GM12878 (cell line): Measurements from ENCODE around the gene OR2Z1. TPM values are rescaled to one million over a fixed set of nuclear protein-coding genes. Genes with fewer than 3 reads are reported as not detected.

Experiments used
- BRCA1 ChIP-seq: IDR thresholded peaks from 2 replicates; pipeline ENCODE4 v1.6.1; 2011; ENCODE audit warnings: low read depth, low read length, improper control_type of control experiment
- CREB1 ChIP-seq: IDR thresholded peaks from 2 replicates; pipeline ENCODE4 v1.6.1; 2012; ENCODE audit warnings: low read depth, mild to moderate bottlenecking, inconsistent platforms
- DPF2 ChIP-seq: fragments of 450-650 bp; IDR thresholded peaks from 2 replicates; pipeline ENCODE4 v1.6.1; 2017; ENCODE audit warnings: mild to moderate bottlenecking
- EED ChIP-seq: sonication (generic); IDR thresholded peaks from 2 replicates; pipeline ENCODE4 v1.6.1; 2016; ENCODE audit warnings: antibody characterized with exemption, low read depth
- ETV6 ChIP-seq, 2 experiments: fragments of 450-650 bp in 1 of 2; IDR thresholded peaks in 1 of 2; conservative IDR thresholded peaks in 1 of 2; 2 replicates each; pipeline ENCODE4 v1.6.1; 2014; ENCODE audit warnings: antibody characterized with exemption in 1 of 2, borderline replicate concordance in 1 of 2, low read depth in 1 of 2, mild to moderate bottlenecking in 1 of 2, moderate library complexity in 1 of 2
- NRF1 ChIP-seq: conservative IDR thresholded peaks from 2 replicates; pipeline ENCODE4 v1.6.1; 2011; ENCODE audit warnings: mild to moderate bottlenecking, low read depth, low read length, improper control_type of control experiment
- POU2F2 ChIP-seq: IDR thresholded peaks from 3 replicates; pipeline ENCODE4 v1.6.1; 2011; ENCODE audit warnings: low read depth, mild to moderate bottlenecking, low read length, borderline replicate concordance
- RBBP5 ChIP-seq: fragments of 200-600 bp; sonication (generic); conservative IDR thresholded peaks from 2 replicates; pipeline ENCODE4 v1.6.1; 2016
- SRF ChIP-seq, 2 experiments: IDR thresholded peaks; 2 replicates each; pipeline ENCODE4 v1.6.1; 2011; ENCODE audit warnings: low read depth in 2 of 2, low read length in 2 of 2, mild to moderate bottlenecking in 1 of 2, moderate library complexity in 1 of 2
- TCF7 ChIP-seq: IDR thresholded peaks from 2 replicates; pipeline ENCODE4 v1.6.1; 2014; ENCODE audit warnings: antibody characterized with exemption, borderline replicate concordance
- polyA plus RNA-seq, 11 experiments: library from polyadenylated mRNA; depleted of rRNA in 4 of 11; unstranded in 6 of 11; stranded (reverse) in 5 of 11; fragments of >200 nt; fragmentation: Nextera tagmentation in 4 of 11; fragmentation: Illumina TruSeq in 1 of 11; extraction: Ambion mirVana in 4 of 11; extraction: Trizol in 1 of 11; gene quantifications; 1 replicate in 1 of 11; 2 replicates in 10 of 11; pipeline versions ENCODE4 v1.2.1 to v1.2.3, GENCODE V29; 2011 to 2016; ENCODE audit warnings: inconsistent platforms in 2 of 11, missing spikeins in 2 of 11, low read depth in 1 of 11
- total RNA-seq, 4 experiments: library from RNA; depleted of rRNA in 3 of 4; stranded (reverse); fragments of >200 nt in 3 of 4; fragmentation: Illumina TruSeq in 1 of 4; extraction: Trizol in 1 of 4; gene quantifications; 2 replicates each; pipeline versions ENCODE4 v1.2.1 to v1.2.3, GENCODE V29; 2013 to 2021
- TF ChIP-seq, protein P1 (sequence below): fragments of 450-650 bp; IDR thresholded peaks from 2 replicates; pipeline ENCODE4 v1.6.1; 2017; ENCODE audit warnings: antibody characterized with exemption, mild to moderate bottlenecking, moderate library complexity
- TF ChIP-seq, protein P2 (sequence below): fragments of 150-350 bp; IDR thresholded peaks from 2 replicates; pipeline ENCODE4 v1.6.1; 2014; ENCODE audit warnings: mild to moderate bottlenecking, low read depth, low read length

Gene OR2Z1
- total and polyA plus RNA-seq, 10 of the 15 experiments (the other 5 are each of a cell fraction or from before 2014, with no cell fraction given) = not detected

DNA sequence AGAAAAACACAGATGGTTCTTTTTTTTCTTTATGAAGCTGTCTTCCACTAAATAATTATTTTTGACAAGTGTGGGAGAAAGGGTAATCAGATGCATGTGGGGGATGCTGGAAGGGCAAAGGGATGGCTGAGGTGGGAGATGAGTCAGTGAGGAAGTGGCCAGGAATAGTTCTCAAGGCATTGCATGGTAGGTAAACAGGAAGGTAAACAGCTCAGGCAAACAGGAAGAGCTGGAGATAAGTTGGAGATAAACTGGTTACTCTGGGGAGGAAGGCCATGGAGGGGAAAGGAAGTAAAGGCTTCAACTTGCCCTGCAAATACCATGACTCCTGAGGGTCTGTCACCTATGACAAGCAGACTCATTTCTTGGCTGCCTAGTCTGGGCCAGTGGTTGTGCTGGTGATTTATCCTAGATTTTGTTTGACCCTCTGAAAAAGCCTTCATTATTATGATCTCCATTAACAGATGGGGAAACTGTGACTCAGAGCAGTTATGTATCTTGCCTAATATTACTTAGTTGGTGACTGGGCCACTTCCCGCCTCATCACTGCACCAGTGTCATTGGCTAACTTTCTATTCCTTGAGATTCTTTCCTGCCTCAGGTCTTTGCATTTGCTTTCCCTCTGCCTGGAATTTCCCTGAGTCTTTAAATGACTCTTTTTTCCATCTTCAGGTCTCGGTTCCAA lies 39.9 kb upstream of the OR2Z1 start (continued):
- TF ChIP-seq ETV6 (conservative IDR thresholded peaks at IDR 0.05 in 1 of 2, IDR thresholded peaks at IDR 0.05 in 1 of 2; ENCODE audit: borderline replicate concordance in 1 of 2, low read depth in 1 of 2) = no peak
- TF ChIP-seq DPF2 = no peak
- TF ChIP-seq CREB1 = no peak
- TF ChIP-seq, protein P1, sequence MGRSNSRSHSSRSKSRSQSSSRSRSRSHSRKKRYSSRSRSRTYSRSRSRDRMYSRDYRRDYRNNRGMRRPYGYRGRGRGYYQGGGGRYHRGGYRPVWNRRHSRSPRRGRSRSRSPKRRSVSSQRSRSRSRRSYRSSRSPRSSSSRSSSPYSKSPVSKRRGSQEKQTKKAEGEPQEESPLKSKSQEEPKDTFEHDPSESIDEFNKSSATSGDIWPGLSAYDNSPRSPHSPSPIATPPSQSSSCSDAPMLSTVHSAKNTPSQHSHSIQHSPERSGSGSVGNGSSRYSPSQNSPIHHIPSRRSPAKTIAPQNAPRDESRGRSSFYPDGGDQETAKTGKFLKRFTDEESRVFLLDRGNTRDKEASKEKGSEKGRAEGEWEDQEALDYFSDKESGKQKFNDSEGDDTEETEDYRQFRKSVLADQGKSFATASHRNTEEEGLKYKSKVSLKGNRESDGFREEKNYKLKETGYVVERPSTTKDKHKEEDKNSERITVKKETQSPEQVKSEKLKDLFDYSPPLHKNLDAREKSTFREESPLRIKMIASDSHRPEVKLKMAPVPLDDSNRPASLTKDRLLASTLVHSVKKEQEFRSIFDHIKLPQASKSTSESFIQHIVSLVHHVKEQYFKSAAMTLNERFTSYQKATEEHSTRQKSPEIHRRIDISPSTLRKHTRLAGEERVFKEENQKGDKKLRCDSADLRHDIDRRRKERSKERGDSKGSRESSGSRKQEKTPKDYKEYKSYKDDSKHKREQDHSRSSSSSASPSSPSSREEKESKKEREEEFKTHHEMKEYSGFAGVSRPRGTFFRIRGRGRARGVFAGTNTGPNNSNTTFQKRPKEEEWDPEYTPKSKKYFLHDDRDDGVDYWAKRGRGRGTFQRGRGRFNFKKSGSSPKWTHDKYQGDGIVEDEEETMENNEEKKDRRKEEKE = no peak
- no peak for TF ChIP-seq TCF7
- TF ChIP-seq RBBP5 = no peak
- TF ChIP-seq SRF (IDR thresholded peaks at IDR 0.05; ENCODE audit: low read depth in 2 of 2, low read length in 2 of 2) = no peak
- no peak for TF ChIP-seq NRF1
- no peak for TF ChIP-seq EED
- no peak for TF ChIP-seq POU2F2
- TF ChIP-seq BRCA1 = no peak
- TF ChIP-seq, protein P2, sequence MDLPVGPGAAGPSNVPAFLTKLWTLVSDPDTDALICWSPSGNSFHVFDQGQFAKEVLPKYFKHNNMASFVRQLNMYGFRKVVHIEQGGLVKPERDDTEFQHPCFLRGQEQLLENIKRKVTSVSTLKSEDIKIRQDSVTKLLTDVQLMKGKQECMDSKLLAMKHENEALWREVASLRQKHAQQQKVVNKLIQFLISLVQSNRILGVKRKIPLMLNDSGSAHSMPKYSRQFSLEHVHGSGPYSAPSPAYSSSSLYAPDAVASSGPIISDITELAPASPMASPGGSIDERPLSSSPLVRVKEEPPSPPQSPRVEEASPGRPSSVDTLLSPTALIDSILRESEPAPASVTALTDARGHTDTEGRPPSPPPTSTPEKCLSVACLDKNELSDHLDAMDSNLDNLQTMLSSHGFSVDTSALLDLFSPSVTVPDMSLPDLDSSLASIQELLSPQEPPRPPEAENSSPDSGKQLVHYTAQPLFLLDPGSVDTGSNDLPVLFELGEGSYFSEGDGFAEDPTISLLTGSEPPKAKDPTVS = no peak
